OCI-LY3 (cell line): Measurements from ENCODE around the gene TMC6.

Source experiments
- CTCF ChIP-seq: fragments of 200-600, 300-600 bp; sonication (generic); IDR thresholded peaks from 2 replicates; pipeline ENCODE4 v1.5.1; 2014; ENCODE audit warnings: antibody characterized with exemption, low read length, low read depth
- EZH2phosphoT487 ChIP-seq: fragments of 200-600 bp; shearing (Covaris generic); IDR thresholded peaks from 2 replicates; pipeline ENCODE4 v1.6.1; 2018; ENCODE audit warnings: antibody characterized with exemption, mixed run types, low read depth

- TF ChIP-seq CTCF, result no peak
- no peak for TF ChIP-seq EZH2phosphoT487
Observed at GRCh38 chr17:78132084-78132676, 3.6 kb upstream of the TMC6 start.
